Muscle of leg (tissue), 11 donors: Measurements from ENCODE around the gene FHIT. TPM values are rescaled to one million over a fixed set of nuclear protein-coding genes. Genes with fewer than 3 reads are reported as not detected.

Experiments used
- DNase-seq: peaks from one replicate; pipeline ENCODE4 v3.0.0; 2013
- H3K27ac ChIP-seq: one replicate; pipeline ENCODE4 v1.5.1; 2013; ENCODE audit warnings: mild to moderate bottlenecking, low read length, control low read depth
- H3K27me3 ChIP-seq: one replicate; pipeline ENCODE4 v1.6.1; 2013; ENCODE audit warnings: low read length; ENCODE audit not compliant: control insufficient read depth, insufficient read depth
- H3K36me3 ChIP-seq: one replicate; pipeline ENCODE4 v1.6.1; 2013; ENCODE audit warnings: low read length; ENCODE audit not compliant: control insufficient read depth, insufficient read depth
- H3K4me1 ChIP-seq: one replicate; pipeline ENCODE4 v1.6.1; 2013; ENCODE audit warnings: low read length; ENCODE audit not compliant: control insufficient read depth, insufficient read depth
- H3K4me3 ChIP-seq: one replicate; pipeline ENCODE4 v1.5.1; 2013; ENCODE audit warnings: low read length, control low read depth
- H3K9me3 ChIP-seq: replicated peaks from 2 replicates; pipeline ENCODE4 v1.6.1; 2013; ENCODE audit warnings: low read depth, low read length; ENCODE audit not compliant: control insufficient read depth
- WGBS: methylation state at CpG from one replicate; pipeline ENCODE4 v1.1.5; 2013; ENCODE audit warnings: missing lambda C conversion rate; ENCODE audit not compliant: insufficient coverage; 5-methylcytosine and 5-hydroxymethylcytosine counted together
- polyA plus RNA-seq, 8 donors: library from polyadenylated mRNA; unstranded; fragments of 120-200 nt; gene quantifications; one replicate each; pipeline versions ENCODE4 v1.2.1 to v1.2.3, GENCODE V29; 2013; ENCODE audit warnings: inconsistent platforms in 1 of 8, low replicate concordance in 1 of 8; ENCODE audit not compliant: insufficient read length in 8 of 8, insufficient read depth in 1 of 8
- total RNA-seq: library from RNA; stranded (reverse); fragments of 120-200 nt; gene quantifications from one replicate; pipeline ENCODE4 v1.2.4, GENCODE V29; 2013

FHIT gene
- total and polyA plus RNA-seq, 9 donors = 4.1 to 8.0 (median 5.3) TPM

- 57% methylated on average over 1 of the region's 1 CpG for WGBS
These were observed 523.2 kb downstream of the FHIT start for GRCh38 chr3:60728006-60728405.

DNA sequence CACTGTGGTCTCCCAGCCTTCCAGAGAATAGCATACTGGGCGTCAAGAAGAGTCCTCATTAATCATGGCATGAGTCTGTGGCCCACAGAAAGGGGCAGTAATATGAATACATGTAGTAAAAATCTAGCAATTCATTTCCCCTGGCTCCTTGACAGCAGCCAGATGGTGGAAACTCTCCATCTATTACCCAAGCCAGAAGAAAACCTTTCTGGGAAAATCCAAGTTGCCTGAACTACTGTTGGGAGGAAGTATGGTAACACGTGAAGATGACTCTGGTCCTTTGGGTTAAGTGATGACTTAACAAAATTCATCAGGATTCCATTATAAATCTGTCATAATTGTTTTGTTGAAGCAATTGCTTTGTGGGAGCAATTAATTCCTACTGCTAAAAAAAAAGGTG is 530.5 kb downstream of the FHIT start:
- no CpG with 5 or more reads among the region's 2 CpGs for whole genome bisulfite sequencing
- H3K4me1 ChIP-seq = no peaks in the 10 kb centered on the region
- H3K9me3 ChIP-seq = no peaks in the 10 kb centered on the region
- no peak overlapping the region for H3K27ac ChIP-seq
- no peak for DNase-seq
- H3K4me3 ChIP-seq = no peak overlapping the region
- H3K36me3 ChIP-seq = no peaks in the 10 kb centered on the region
- H3K27me3 ChIP-seq = no peaks in the 10 kb centered on the region

More at GRCh38 chr3:60728006-60728405, 523.2 kb downstream of the FHIT start:
- H3K9me3 ChIP-seq = no peaks in the 10 kb centered on the region
- H3K4me1 ChIP-seq = no peaks in the 10 kb centered on the region
- H3K27ac ChIP-seq = no peak overlapping the region
- no peak overlapping the region for H3K4me3 ChIP-seq
- DNase-seq = no peak
- H3K36me3 ChIP-seq = no peaks in the 10 kb centered on the region
- no peaks in the 10 kb centered on the region for H3K27me3 ChIP-seq

- Histone ChIP-seq H3K4me3 (no peak overlapping the region), H3K36me3 (no peaks in the 10 kb centered on the region), H3K9me3 (no peaks in the 10 kb centered on the region), H3K4me1 (no peaks in the 10 kb centered on the region), H3K27me3 (no peaks in the 10 kb centered on the region), H3K27ac (no peak overlapping the region)
- WGBS = no CpG with 5 or more reads among the region's 3 CpGs
- DNase-seq = no peak
These were observed 534.7 kb downstream of the FHIT start for GRCh38 chr3:60716573-60716972.

- Histone ChIP-seq H3K4me1 (no peaks in the 10 kb centered on the region), H3K9me3 (peaks cover 2% of the 10 kb centered on the region), H3K27me3 (no peaks in the 10 kb centered on the region), H3K36me3 (no peaks in the 10 kb centered on the region), H3K27ac (no peak overlapping the region), H3K4me3 (no peak overlapping the region)
- WGBS = no CpG with 5 or more reads among the region's 1 CpG
- peak; percentile 19 for DNase-seq
These were observed 542.9 kb downstream of the FHIT start for GRCh38 chr3:60708191-60708975.

GRCh38 chr3:60707452-60708020 is 543.7 kb downstream of the FHIT start:
- Histone ChIP-seq H3K36me3 (no peaks in the 10 kb centered on the region), H3K27me3 (no peaks in the 10 kb centered on the region), H3K4me3 (no peak overlapping the region), H3K27ac (no peak overlapping the region), H3K9me3 (peaks cover 5% of the 10 kb centered on the region), H3K4me1 (no peaks in the 10 kb centered on the region)
- DNase-seq = no peak
- no CpG with 5 or more reads among the region's 2 CpGs for WGBS

DNA sequence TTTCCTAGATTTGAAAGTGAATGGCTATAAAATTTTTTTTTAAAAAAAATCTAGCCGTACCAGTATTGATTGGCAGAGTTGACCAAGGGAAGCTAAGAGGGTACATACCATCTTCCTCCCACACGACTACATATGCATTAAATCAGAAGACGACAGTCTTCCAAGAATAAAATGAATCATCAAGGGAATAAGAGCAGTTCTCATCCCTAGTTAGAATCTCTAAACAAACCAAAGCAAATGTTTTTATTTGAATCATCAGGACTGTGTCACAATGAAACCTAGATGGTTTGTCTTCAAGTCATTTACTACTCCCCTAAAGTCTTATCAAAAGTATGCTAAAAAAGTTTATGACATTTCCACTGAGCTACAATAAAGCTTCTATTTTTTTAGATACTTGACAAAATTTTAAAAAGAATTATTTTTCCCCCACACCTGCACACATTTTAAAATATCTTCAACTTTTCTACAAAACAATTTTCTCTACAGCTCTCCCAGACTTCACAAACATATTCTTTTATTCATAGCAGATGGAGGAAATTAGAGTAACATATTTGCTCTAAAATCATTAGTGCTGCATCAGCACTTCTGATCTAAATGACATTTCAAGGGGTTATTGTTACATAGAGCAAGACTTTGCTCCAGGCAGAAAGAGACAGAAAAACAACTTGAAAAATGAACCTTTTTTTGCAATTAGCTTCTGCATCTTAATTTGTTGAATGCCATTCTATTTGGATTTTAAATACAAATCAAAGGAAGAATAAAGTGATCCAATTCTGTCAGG is 547.1 kb downstream of the FHIT start:
- no CpG with 5 or more reads among the region's 3 CpGs for WGBS
- DNase-seq = no peak
- no peaks in the 10 kb centered on the region for H3K36me3 ChIP-seq
- H3K4me1 ChIP-seq = no peaks in the 10 kb centered on the region
- H3K27me3 ChIP-seq = no peaks in the 10 kb centered on the region
- H3K4me3 ChIP-seq = no peak overlapping the region
- H3K9me3 ChIP-seq = peaks cover 5% of the 10 kb centered on the region
- H3K27ac ChIP-seq = no peak overlapping the region

- no peaks in the 10 kb centered on the region for H3K27me3 ChIP-seq
- no peak overlapping the region for H3K27ac ChIP-seq
- WGBS = no CpG with 5 or more reads among the region's 3 CpGs
- H3K4me1 ChIP-seq = no peaks in the 10 kb centered on the region
- DNase-seq = no peak
- peaks cover 5% of the 10 kb centered on the region for H3K9me3 ChIP-seq
- no peak overlapping the region for H3K4me3 ChIP-seq
- H3K36me3 ChIP-seq = no peaks in the 10 kb centered on the region
These were observed 548.2 kb downstream of the FHIT start for GRCh38 chr3:60703008-60703407.

- no peak overlapping the region for H3K4me3 ChIP-seq
- H3K27me3 ChIP-seq = no peaks in the 10 kb centered on the region
- no peak for DNase-seq
- peaks cover 3% of the 10 kb centered on the region for H3K9me3 ChIP-seq
- H3K36me3 ChIP-seq = no peaks in the 10 kb centered on the region
- no CpG with 5 or more reads among the region's 3 CpGs for WGBS
- no peaks in the 10 kb centered on the region for H3K4me1 ChIP-seq
- no peak overlapping the region for H3K27ac ChIP-seq
These were observed 553.1 kb downstream of the FHIT start for GRCh38 chr3:60698117-60698516.

DNA sequence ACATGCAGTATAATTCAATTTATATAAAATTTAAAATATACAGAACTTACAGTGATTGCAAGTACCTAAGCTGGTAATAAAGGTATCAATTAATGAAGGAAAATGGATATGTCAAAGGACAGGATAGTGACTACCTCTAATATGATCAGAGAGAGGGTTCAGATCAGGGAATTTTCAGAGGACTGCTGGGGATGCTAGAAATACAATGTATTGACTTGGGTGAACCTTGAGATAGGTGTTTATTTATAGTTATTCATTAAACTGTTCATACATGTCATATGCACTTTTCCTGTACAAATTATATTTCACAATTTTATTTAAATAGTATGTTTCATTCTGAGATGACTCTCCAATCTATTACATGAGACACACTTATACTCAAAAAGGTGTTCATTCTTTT is 554.1 kb downstream of the FHIT start:
- Histone ChIP-seq H3K4me3 (no peak overlapping the region), H3K4me1 (no peaks in the 10 kb centered on the region), H3K36me3 (no peaks in the 10 kb centered on the region), H3K9me3 (no peaks in the 10 kb centered on the region), H3K27me3 (no peaks in the 10 kb centered on the region), H3K27ac (no peak overlapping the region)
- DNase-seq = no peak

DNA sequence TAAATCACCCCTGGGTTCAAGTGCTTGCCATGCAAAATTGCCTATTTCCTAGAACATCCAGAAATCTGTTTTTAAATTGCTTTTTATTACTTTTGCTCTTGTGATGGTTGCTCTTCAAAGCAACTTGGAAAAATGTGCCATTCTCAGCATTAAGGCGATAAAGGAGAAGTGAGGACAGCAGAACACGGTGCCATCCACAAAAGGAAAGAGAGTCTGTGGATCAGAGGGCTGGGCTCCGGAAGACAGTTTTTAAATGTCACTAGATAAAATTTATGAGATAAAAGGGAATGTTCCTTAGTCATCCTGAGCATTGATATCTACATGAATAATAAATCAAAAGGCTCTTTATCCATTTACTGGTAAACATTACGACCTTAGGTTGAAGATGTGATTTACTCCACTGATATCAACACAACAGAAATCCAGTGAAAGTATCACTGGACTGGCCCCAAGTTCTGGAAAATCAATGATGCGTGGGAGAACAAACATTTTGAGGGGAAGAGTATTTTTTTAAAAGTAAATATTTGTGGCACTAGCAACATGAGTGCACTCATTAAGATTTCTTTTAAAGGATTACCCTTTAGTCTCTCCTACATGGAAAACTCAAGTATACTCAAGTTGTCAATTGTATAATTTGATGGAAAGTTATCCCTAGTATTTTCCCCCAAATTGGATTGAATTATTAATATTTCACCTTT is 554.7 kb downstream of the FHIT start:
- Histone ChIP-seq H3K27me3 (no peaks in the 10 kb centered on the region), H3K4me3 (no peak overlapping the region), H3K27ac (no peak overlapping the region), H3K4me1 (no peaks in the 10 kb centered on the region), H3K36me3 (no peaks in the 10 kb centered on the region), H3K9me3 (no peaks in the 10 kb centered on the region)
- WGBS = no CpG with 5 or more reads among the region's 5 CpGs
- no peak for DNase-seq
